IMR-90 (cell line): ENCODE data around the gene PLB1. TPM values are rescaled to one million over a fixed set of nuclear protein-coding genes. Genes with fewer than 3 reads are reported as not detected.
A peak's percentile ranks its signal among the peaks of the same experiment; 100 is the strongest.

Source experiments
- ATAC-seq: fragments of 200-7000 bp; cut with Tn5 transposase; 2 replicates; pipeline ENCODE4 v1.9.1; 2020; ENCODE audit warnings: low read depth, mild to moderate bottlenecking, moderate library complexity
- BruUV-seq: library from RNA; stranded (reverse); fragments of 400-500 nt; replicated peaks from 2 replicates; lab custom pipeline; 2021; lab: Mats Ljungman, UMichigan
- CTCF ChIA-PET: fragments of 300-600 bp; formaldehyde crosslinking; extraction: SDS; loops from one replicate; lab custom pipeline; 2021; ENCODE audit warnings: antibody characterized with exemption; lab: Yijun Ruan, JAX
- POLR2A ChIA-PET: fragments of 300-600 bp; sonication (Branson Sonifier 250); formaldehyde crosslinking; loops from one replicate; lab custom pipeline; 2022; ENCODE audit warnings: antibody characterized with exemption; ENCODE audit not compliant: unreplicated experiment; lab: Charles Lee
- DNase-seq: peaks from one replicate; pipeline ENCODE4 v3.0.0; 2013
- H2AFZ ChIP-seq: replicated peaks from 2 replicates; pipeline ENCODE3; 2013; ENCODE audit warnings: low read length, mild to moderate bottlenecking; ENCODE audit not compliant: poor library complexity
- H2AK5ac ChIP-seq: 2 replicates; pipeline ENCODE4 v1.6.1; 2013; ENCODE audit warnings: low read depth, low read length, inconsistent platforms
- H2AK9ac ChIP-seq: replicated peaks from 2 replicates; pipeline ENCODE3; 2013; ENCODE audit warnings: mild to moderate bottlenecking, low read depth, low read length, moderate library complexity; ENCODE audit not compliant: poor library complexity
- H2BK120ac ChIP-seq: 2 replicates; pipeline ENCODE4 v1.6.1; 2013; ENCODE audit warnings: low read depth, low read length, inconsistent platforms
- H2BK15ac ChIP-seq: 3 replicates; pipeline ENCODE4 v1.6.1; 2013; ENCODE audit warnings: low read depth, low read length, inconsistent platforms
- H2BK20ac ChIP-seq: 2 replicates; pipeline ENCODE4 v1.6.1; 2013; ENCODE audit warnings: low read depth, mild to moderate bottlenecking, inconsistent platforms, low read length, moderate library complexity
- H2BK5ac ChIP-seq: 2 replicates; pipeline ENCODE4 v1.6.1; 2013; ENCODE audit warnings: mild to moderate bottlenecking, low read depth, low read length, inconsistent platforms; ENCODE audit not compliant: poor library complexity, severe bottlenecking
- H3K14ac ChIP-seq: replicated peaks from 2 replicates; pipeline ENCODE4 v1.6.1; 2013; ENCODE audit warnings: low read depth, low read length, inconsistent platforms
- H3K18ac ChIP-seq: 2 replicates; pipeline ENCODE4 v1.6.1; 2013; ENCODE audit warnings: low read depth, low read length, control low read depth
- H3K23ac ChIP-seq: 2 replicates; pipeline ENCODE4 v1.6.1; 2013; ENCODE audit warnings: low read depth, low read length, inconsistent platforms
- H3K27ac ChIP-seq: 2 replicates; pipeline ENCODE4 v1.5.1; 2013; ENCODE audit warnings: mild to moderate bottlenecking, control low read depth, low read length; ENCODE audit not compliant: insufficient read depth
- H3K27me3 ChIP-seq: 2 replicates; pipeline ENCODE4 v1.6.1; 2013; ENCODE audit warnings: low read length; ENCODE audit not compliant: control insufficient read depth, insufficient read depth
- H3K36me3 ChIP-seq: 2 replicates; pipeline ENCODE4 v1.6.1; 2013; ENCODE audit warnings: low read length, mixed read lengths; ENCODE audit not compliant: control insufficient read depth, insufficient read depth
- H3K4ac ChIP-seq: 2 replicates; pipeline ENCODE4 v1.6.1; 2013; ENCODE audit warnings: low read depth, low read length, inconsistent platforms
- H3K4me1 ChIP-seq: 2 replicates; pipeline ENCODE4 v1.6.1; 2013; ENCODE audit warnings: low read length, mixed read lengths; ENCODE audit not compliant: control insufficient read depth, insufficient read depth
- H3K4me2 ChIP-seq: 2 replicates; pipeline ENCODE4 v1.6.1; 2013; ENCODE audit warnings: low read depth, mild to moderate bottlenecking, control low read depth, low read length, moderate library complexity
- H3K4me3 ChIP-seq: 2 replicates; pipeline ENCODE4 v1.5.1; 2013; ENCODE audit warnings: low read depth, mild to moderate bottlenecking, control low read depth, low read length, moderate library complexity; ENCODE audit not compliant: insufficient read depth
- H3K56ac ChIP-seq: 2 replicates; pipeline ENCODE4 v1.6.1; 2013; ENCODE audit warnings: low read length, inconsistent platforms; ENCODE audit not compliant: insufficient read depth; ENCODE audit errors: extremely low read depth
- H3K79me1 ChIP-seq, 2 experiments: 2 replicates each; pipeline ENCODE4 v1.6.1; 2013; ENCODE audit warnings: low read length in 2 of 2, inconsistent platforms in 1 of 2, low read depth in 1 of 2
- H3K9ac ChIP-seq: 2 replicates; pipeline ENCODE4 v1.6.1; 2013; ENCODE audit warnings: low read depth, low read length, control low read depth
- H3K9me1 ChIP-seq: 2 replicates; pipeline ENCODE4 v1.6.1; 2013; ENCODE audit warnings: low read length, inconsistent platforms; ENCODE audit not compliant: insufficient read depth
- H3K9me3 ChIP-seq: 2 replicates; pipeline ENCODE4 v1.6.1; 2013; ENCODE audit warnings: low read length; ENCODE audit not compliant: control insufficient read depth, insufficient read depth
- H4K20me1 ChIP-seq: 2 replicates; pipeline ENCODE4 v1.6.1; 2013; ENCODE audit warnings: low read length, inconsistent platforms; ENCODE audit not compliant: insufficient read depth
- H4K5ac ChIP-seq: 2 replicates; pipeline ENCODE4 v1.6.1; 2013; ENCODE audit warnings: mild to moderate bottlenecking, low read depth, low read length, control low read depth
- H4K8ac ChIP-seq, 2 experiments: 2 replicates each; pipeline ENCODE4 v1.6.1; 2013; ENCODE audit warnings: low read depth in 2 of 2, low read length in 2 of 2, control low read depth in 1 of 2, inconsistent platforms in 1 of 2
- H4K91ac ChIP-seq: 2 replicates; pipeline ENCODE4 v1.6.1; 2013; ENCODE audit warnings: low read depth, low read length, inconsistent platforms; ENCODE audit not compliant: insufficient read depth
- CEBPB ChIP-seq: IDR thresholded peaks from 2 replicates; pipeline ENCODE4 v1.6.1; 2012; ENCODE audit warnings: low read depth, low read length, improper control_type of control experiment
- MXI1 ChIP-seq: IDR thresholded peaks from 2 replicates; pipeline ENCODE4 v1.6.1; 2012; ENCODE audit warnings: low read depth, mild to moderate bottlenecking, low read length, moderate library complexity, borderline replicate concordance
- WGBS, 2 experiments: methylation state at CpG; one replicate each; pipeline versions ENCODE4 v1.1.5 to v1.1.7; 2013; ENCODE audit warnings: missing lambda C conversion rate in 2 of 2; ENCODE audit not compliant: insufficient read length in 1 of 2; ENCODE audit errors: extremely low coverage in 2 of 2; 5-methylcytosine and 5-hydroxymethylcytosine counted together
- dilution Hi-C: fragments of 300-500 bp; cut with HindIII; formaldehyde crosslinking; loops from one replicate; pipeline ENCODE4 v1.14.3; 2018; ENCODE audit warnings: low sequenced_read_pairs; ENCODE audit not compliant: unreplicated experiment
- in situ Hi-C: fragments of 300-500 bp; cut with MboI; formaldehyde crosslinking; loops from 3 replicates; pipeline ENCODE4 v1.14.3; 2019; ENCODE audit warnings: low sequenced_read_pairs, inconsistent platforms, mixed read lengths
- intact Hi-C: fragments of 100-400 bp; cut with micrococcal nuclease; formaldehyde crosslinking; loops from 2 replicates; pipeline ENCODE4 v1.10.0; 2022
- polyA plus RNA-seq, 3 experiments: library from polyadenylated mRNA; depleted of rRNA; stranded (reverse); fragments of >200 nt; gene quantifications; 2 replicates each; pipeline ENCODE4 v1.2.3, GENCODE V29; 2012; ENCODE audit warnings: low replicate concordance in 1 of 3
- total RNA-seq: library from RNA; depleted of rRNA; stranded (reverse); fragments of >200 nt; gene quantifications from 2 replicates; pipeline ENCODE4 v1.2.3, GENCODE V29; 2012

The PLB1 gene
- total and polyA plus RNA-seq, 2 of the 4 experiments (the other 2 are of a cell fraction), result 0.74 to 0.90 TPM

- TF ChIP-seq MXI1 (no peak), CEBPB (peak; percentile 47)
- peaks cover 19% of the 10 kb centered on the region for H3K4me1 ChIP-seq
- intact Hi-C loops (no loop called here), in situ Hi-C loops (no loop called here), dilution Hi-C loops (no loop called here)
- DNase-seq, result peak; percentile 53
- no peak for ATAC-seq
- H3K27me3 ChIP-seq, result no peaks in the 10 kb centered on the region
- no peak overlapping the region for H2BK120ac ChIP-seq
- H3K9ac ChIP-seq, result no peak overlapping the region
- H4K5ac ChIP-seq, result no peak overlapping the region
- H3K4me3 ChIP-seq, result no peak overlapping the region
- no peak overlapping the region for H3K14ac ChIP-seq
- H3K4ac ChIP-seq, result no peak overlapping the region
- H3K9me3 ChIP-seq, result no peaks in the 10 kb centered on the region
- no peaks in the 10 kb centered on the region for H3K36me3 ChIP-seq
- WGBS, 2 experiments, result no CpG with 5 or more reads among the region's 3 CpGs
- no peak overlapping the region for H3K23ac ChIP-seq
- H3K27ac ChIP-seq, result no peak overlapping the region
- no peak overlapping the region for H2BK15ac ChIP-seq
- no peak overlapping the region for H3K18ac ChIP-seq
- peaks cover 0 to 6% of the 10 kb centered on the region in 2 experiments; a peak in 1 of 4 replicates for H3K79me1 ChIP-seq
- H4K8ac ChIP-seq, result no peak overlapping the region
- H3K9me1 ChIP-seq, result peaks cover 6% of the 10 kb centered on the region; the same call in 1 of the 2 replicates
- ChIA-PET POLR2A (no interaction called here), CTCF (no interaction called here)
- no peak overlapping the region for H2BK20ac ChIP-seq
- no peak overlapping the region for H4K91ac ChIP-seq
- H4K20me1 ChIP-seq, result no peaks in the 10 kb centered on the region
- no peak overlapping the region for H2AK5ac ChIP-seq
- no peak overlapping the region for H3K4me2 ChIP-seq
- H2AFZ ChIP-seq, result no peak overlapping the region
- H3K56ac ChIP-seq, result no peak overlapping the region
- BruUV-seq, result no TSS peak
- no peak overlapping the region for H2BK5ac ChIP-seq
- H2AK9ac ChIP-seq, result no peak overlapping the region
Measured at GRCh38 chr2:28616396-28616999, 120.6 kb downstream of the PLB1 start.
